PC-3 (cell line): ENCODE measurements around the gene C14orf132. TPM values are rescaled to one million over a fixed set of nuclear protein-coding genes. Genes with fewer than 3 reads are reported as not detected.

Experiments used
- ATAC-seq: fragments of 200-7000 bp; cut with Tn5 transposase; 2 replicates; pipeline ENCODE4 v1.9.1; 2020; ENCODE audit warnings: mild to moderate bottlenecking, moderate library complexity
- BruUV-seq: library from RNA; stranded (reverse); fragments of 400-500 nt; replicated peaks from 2 replicates; lab custom pipeline; 2021; lab: Mats Ljungman, UMichigan
- CTCF ChIA-PET: fragments of 300-600 bp; sonication (Branson Sonifier 250); formaldehyde crosslinking; loops from one replicate; lab custom pipeline; 2022; ENCODE audit warnings: antibody characterized with exemption; lab: Charles Lee
- POLR2A ChIA-PET: fragments of 300-600 bp; sonication (Branson Sonifier 250); formaldehyde crosslinking; loops from one replicate; lab custom pipeline; 2022; ENCODE audit warnings: antibody characterized with exemption; ENCODE audit not compliant: unreplicated experiment; lab: Charles Lee
- DNase-seq: peaks from one replicate; pipeline ENCODE4 v3.0.0-alpha.2; 2015
- H2AFZ ChIP-seq: fragments of 300-600 bp; sonication (generic); 2 replicates; pipeline ENCODE4 v1.6.0; 2016; ENCODE audit warnings: antibody characterized with exemption, low read length
- H3F3A ChIP-seq: fragments of 300-600 bp; sonication (generic); one replicate; pipeline ENCODE4 v1.6.0; 2017; ENCODE audit warnings: antibody characterized with exemption, low read length, control low read depth, mild to moderate bottlenecking; ENCODE audit not compliant: unreplicated experiment
- H3K27ac ChIP-seq: fragments of 300-600 bp; sonication (generic); 2 replicates; pipeline ENCODE4 v1.5.1; 2016; ENCODE audit warnings: mild to moderate bottlenecking, low read length
- H3K27me3 ChIP-seq: fragments of 300-600 bp; sonication (generic); 2 replicates; pipeline ENCODE4 v1.6.1; 2016; ENCODE audit warnings: low read length, mixed read lengths
- H3K36me3 ChIP-seq: fragments of 300-600 bp; sonication (generic); 2 replicates; pipeline ENCODE4 v1.6.1; 2016; ENCODE audit warnings: low read depth, mixed run types, low read length, mixed read lengths
- H3K4me1 ChIP-seq: fragments of 300-600 bp; sonication (generic); 2 replicates; pipeline ENCODE4 v1.5.1; 2016; ENCODE audit warnings: low read length; ENCODE audit not compliant: insufficient read depth
- H3K4me2 ChIP-seq: fragments of 300-600 bp; sonication (generic); 2 replicates; pipeline ENCODE4 v1.6.0; 2016; ENCODE audit warnings: low read length
- H3K4me3 ChIP-seq: fragments of 300-600 bp; sonication (generic); 2 replicates; pipeline ENCODE4 v1.5.1; 2016; ENCODE audit warnings: mild to moderate bottlenecking, low read length, mixed read lengths
- H3K79me2 ChIP-seq: fragments of 300-600 bp; sonication (generic); 2 replicates; pipeline ENCODE4 v1.6.1; 2017; ENCODE audit warnings: low read length, mixed read lengths
- H3K9ac ChIP-seq: fragments of 300-600 bp; sonication (generic); 2 replicates; pipeline ENCODE4 v1.6.0; 2016; ENCODE audit warnings: mild to moderate bottlenecking, low read length
- H3K9me2 ChIP-seq: fragments of 300-600 bp; sonication (generic); replicated peaks from 2 replicates; pipeline ENCODE4 v1.6.1; 2016; ENCODE audit warnings: mixed run types, low read length, mixed read lengths
- H3K9me3 ChIP-seq: fragments of 300-600 bp; sonication (generic); 2 replicates; pipeline ENCODE4 v1.6.1; 2016; ENCODE audit warnings: low read length, mixed read lengths
- H4K20me1 ChIP-seq: fragments of 300-600 bp; sonication (generic); 2 replicates; pipeline ENCODE4 v1.6.1; 2016; ENCODE audit warnings: low read length, mixed read lengths
- EZH2 ChIP-seq: fragments of 300-600 bp; sonication (generic); IDR thresholded peaks from one replicate; pipeline ENCODE4 v1.6.1; 2017; ENCODE audit warnings: antibody characterized with exemption, mild to moderate bottlenecking, low read length; ENCODE audit not compliant: unreplicated experiment
- EZH2phosphoT487 ChIP-seq: fragments of 300-600 bp; sonication (generic); IDR thresholded peaks from 2 replicates; pipeline ENCODE4 v1.6.1; 2018; ENCODE audit warnings: mild to moderate bottlenecking, antibody characterized with exemption, low read length, borderline replicate concordance
- intact Hi-C: fragments of 100-400 bp; cut with micrococcal nuclease; formaldehyde crosslinking; loops from 2 replicates; pipeline ENCODE4 v1.9.0; 2023
- total RNA-seq: library from RNA; depleted of rRNA; stranded (reverse); fragments of >200 nt; gene quantifications from 2 replicates; pipeline ENCODE4 v1.2.3, GENCODE V29; 2014
- TF ChIP-seq, protein P1 (sequence below): fragments of 300-600 bp; sonication (generic); conservative IDR thresholded peaks from 2 replicates; pipeline ENCODE4 v1.5.1; 2017; ENCODE audit warnings: antibody characterized with exemption, low read depth, mild to moderate bottlenecking, low read length

The C14orf132 gene
- total RNA-seq, 1 experiment from 2014 or later: not detected

DNA sequence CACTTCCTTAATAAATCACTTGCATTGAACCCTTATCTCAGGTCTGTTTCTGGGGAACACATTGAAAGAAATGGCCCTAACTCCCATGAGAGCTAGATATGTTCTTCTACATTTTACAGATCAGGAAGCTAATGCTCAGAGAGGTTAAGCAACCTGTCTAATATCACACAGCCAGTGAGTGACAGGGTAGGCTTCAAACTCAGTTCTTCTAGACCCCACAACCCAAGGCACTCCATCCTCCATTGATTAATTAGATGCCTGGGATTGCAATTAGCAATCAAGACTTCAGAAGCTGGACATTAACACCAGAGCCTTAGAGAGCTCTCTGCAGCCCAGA lies 59.8 kb downstream of the C14orf132 start:
- Histone ChIP-seq H3K27me3 (no peaks in the 10 kb centered on the region), H3F3A (no peaks in the 10 kb centered on the region), H2AFZ (no peak overlapping the region), H3K4me2 (no peak overlapping the region), H3K4me3 (no peak overlapping the region), H3K27ac (no peak overlapping the region), H3K9me3 (no peaks in the 10 kb centered on the region), H3K4me1 (peaks cover 15% of the 10 kb centered on the region), H3K79me2 (no peaks in the 10 kb centered on the region), H3K9ac (no peak overlapping the region), H3K36me3 (no peaks in the 10 kb centered on the region), H4K20me1 (no peaks in the 10 kb centered on the region), H3K9me2 (no peaks in the 10 kb centered on the region)
- no TSS peak for BruUV-seq
- no peak for ATAC-seq
- intact Hi-C loops: loop anchor here (2.0 to 10.0 kb wide), 3 partner anchors 42 to 534 kb away; no protein-coding TSS in a partner anchor
- ChIA-PET POLR2A (no interaction called here), CTCF (interaction anchor here (0.6 kb wide), 1 partner anchor 157 kb away, joined by 3 read pairs; the partner anchor contains the start of gene BDKRB1)
- no peak for TF ChIP-seq EZH2
- no peak for DNase-seq

DNA sequence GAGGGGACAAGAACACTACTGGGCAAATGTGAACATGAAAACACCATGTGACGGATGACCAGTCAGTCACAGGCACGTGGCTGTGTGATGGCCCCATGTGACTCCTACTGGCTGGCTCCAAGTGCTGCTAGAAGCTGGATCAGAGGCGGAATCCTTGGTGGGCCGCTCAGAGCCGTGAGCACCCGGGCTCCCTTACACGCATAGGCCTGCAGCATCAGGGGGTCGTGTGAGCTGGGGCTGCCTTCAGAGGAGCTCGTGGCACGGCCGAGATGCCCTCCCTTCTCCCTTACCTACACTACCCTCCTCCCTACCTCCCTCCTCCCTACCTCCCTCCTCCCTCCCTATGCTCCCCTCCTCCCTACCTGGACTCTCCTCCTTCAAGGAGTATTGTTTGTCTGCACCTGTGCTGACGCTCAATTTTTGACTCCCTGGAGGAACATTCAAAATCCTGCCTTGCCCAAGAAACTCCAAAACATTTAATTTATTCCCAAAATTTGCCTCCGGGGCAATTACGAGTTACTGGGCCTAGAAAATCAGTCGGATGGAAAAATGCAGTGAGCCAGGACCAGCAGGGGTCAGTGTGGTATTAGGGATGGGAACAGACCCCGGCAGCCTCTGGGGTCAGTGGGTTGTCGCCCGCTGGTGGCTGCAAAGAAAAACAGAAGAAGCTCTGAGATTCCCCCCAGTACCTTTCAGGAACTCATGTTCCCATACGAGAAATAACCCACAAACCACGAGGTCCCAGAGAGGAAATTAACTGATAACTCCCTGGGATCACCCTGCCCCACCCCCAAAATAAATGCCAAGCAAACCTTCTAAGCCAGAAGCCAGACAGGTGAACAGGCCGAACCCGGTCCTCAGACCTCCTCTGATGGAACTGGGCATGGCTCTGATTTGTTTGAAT lies 61.3 kb downstream of the C14orf132 start:
- Histone ChIP-seq H3K9ac (no peak overlapping the region), H2AFZ (no peak overlapping the region), H3F3A (no peaks in the 10 kb centered on the region), H3K79me2 (no peaks in the 10 kb centered on the region), H4K20me1 (no peaks in the 10 kb centered on the region), H3K4me1 (peaks cover 8% of the 10 kb centered on the region), H3K36me3 (no peaks in the 10 kb centered on the region), H3K4me3 (no peak overlapping the region), H3K9me3 (no peaks in the 10 kb centered on the region), H3K9me2 (no peaks in the 10 kb centered on the region), H3K27ac (no peak overlapping the region), H3K4me2 (no peak overlapping the region), H3K27me3 (no peaks in the 10 kb centered on the region)
- ChIA-PET CTCF (interaction anchor here (0.6 to 0.7 kb wide), 3 partner anchors 160 to 175 kb away, joined by 3 to 4 read pairs (median 3); no protein-coding TSS in a partner anchor), POLR2A (no interaction called here)
- ATAC-seq (peak; percentile 70), DNase-seq (peak; percentile 78)
- intact Hi-C loops: loop anchor here (1.0 to 2.0 kb wide), 2 partner anchors 175 to 324 kb away; no protein-coding TSS in a partner anchor
- TF ChIP-seq, protein P1, sequence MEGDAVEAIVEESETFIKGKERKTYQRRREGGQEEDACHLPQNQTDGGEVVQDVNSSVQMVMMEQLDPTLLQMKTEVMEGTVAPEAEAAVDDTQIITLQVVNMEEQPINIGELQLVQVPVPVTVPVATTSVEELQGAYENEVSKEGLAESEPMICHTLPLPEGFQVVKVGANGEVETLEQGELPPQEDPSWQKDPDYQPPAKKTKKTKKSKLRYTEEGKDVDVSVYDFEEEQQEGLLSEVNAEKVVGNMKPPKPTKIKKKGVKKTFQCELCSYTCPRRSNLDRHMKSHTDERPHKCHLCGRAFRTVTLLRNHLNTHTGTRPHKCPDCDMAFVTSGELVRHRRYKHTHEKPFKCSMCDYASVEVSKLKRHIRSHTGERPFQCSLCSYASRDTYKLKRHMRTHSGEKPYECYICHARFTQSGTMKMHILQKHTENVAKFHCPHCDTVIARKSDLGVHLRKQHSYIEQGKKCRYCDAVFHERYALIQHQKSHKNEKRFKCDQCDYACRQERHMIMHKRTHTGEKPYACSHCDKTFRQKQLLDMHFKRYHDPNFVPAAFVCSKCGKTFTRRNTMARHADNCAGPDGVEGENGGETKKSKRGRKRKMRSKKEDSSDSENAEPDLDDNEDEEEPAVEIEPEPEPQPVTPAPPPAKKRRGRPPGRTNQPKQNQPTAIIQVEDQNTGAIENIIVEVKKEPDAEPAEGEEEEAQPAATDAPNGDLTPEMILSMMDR: peak; percentile 93
- TF ChIP-seq EZH2: no peak
- no TSS peak for BruUV-seq

DNA sequence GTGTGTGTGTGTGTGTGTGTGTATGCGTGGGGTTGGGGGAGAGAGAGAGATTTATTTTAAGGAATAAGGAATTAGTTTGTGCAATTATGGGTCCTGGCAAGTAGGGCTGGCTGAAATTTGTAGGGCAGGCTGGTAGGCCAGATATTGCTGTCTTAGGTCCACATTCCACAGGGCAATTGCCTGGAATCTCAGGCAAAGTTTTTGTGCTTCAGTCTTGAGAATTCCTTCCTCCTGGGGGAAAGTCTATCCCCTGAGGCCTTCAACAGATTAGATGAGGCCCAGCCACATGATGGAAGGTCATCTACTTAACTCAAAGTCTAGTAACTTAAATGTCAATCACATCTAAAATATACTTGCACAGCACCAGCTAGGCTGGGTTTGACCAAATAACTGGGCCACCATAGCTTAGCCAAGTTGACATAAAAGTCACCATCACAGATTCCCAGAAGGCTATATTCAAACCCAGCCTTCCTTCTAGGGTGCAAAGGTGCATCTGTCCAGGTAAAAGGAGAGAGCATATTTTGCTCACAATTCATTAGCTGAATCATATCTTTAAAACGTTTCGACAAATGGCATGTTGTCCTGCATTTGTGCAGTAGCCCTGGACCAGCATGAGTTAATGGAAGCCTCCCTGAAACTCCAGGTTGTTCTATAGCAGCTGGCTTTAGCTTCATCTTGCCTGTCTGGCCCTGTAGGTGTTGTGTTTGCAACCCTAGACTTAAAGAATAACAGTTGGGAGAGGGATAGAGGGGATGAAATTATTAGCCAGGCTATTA lies 63.1 kb downstream of the C14orf132 start:
- ATAC-seq: no peak
- CTCF ChIA-PET: interaction anchor here (0.7 kb wide), 1 partner anchor 9 kb away, joined by 3 read pairs; no protein-coding TSS in a partner anchor

More for the DNA sequence above, 63.1 kb downstream of the C14orf132 start:
- Histone ChIP-seq H2AFZ (no peak overlapping the region), H3K27ac (no peak overlapping the region), H3K79me2 (no peaks in the 10 kb centered on the region), H4K20me1 (no peaks in the 10 kb centered on the region), H3K4me1 (no peaks in the 10 kb centered on the region), H3K4me2 (no peak overlapping the region), H3K27me3 (peaks cover 7% of the 10 kb centered on the region; the same call in 1 of the 2 replicates), H3F3A (no peaks in the 10 kb centered on the region), H3K9me3 (no peaks in the 10 kb centered on the region), H3K4me3 (no peak overlapping the region), H3K36me3 (no peaks in the 10 kb centered on the region), H3K9me2 (no peaks in the 10 kb centered on the region), H3K9ac (no peak overlapping the region)
- DNase-seq: no peak
- POLR2A ChIA-PET: no interaction called here
- no TSS peak for BruUV-seq
- TF ChIP-seq EZH2phosphoT487 (no peak), EZH2 (no peak)
- TF ChIP-seq, protein P1: no peak
- intact Hi-C loops: no loop called here
